ENCODE measurements around the gene FLNA.

DNA sequence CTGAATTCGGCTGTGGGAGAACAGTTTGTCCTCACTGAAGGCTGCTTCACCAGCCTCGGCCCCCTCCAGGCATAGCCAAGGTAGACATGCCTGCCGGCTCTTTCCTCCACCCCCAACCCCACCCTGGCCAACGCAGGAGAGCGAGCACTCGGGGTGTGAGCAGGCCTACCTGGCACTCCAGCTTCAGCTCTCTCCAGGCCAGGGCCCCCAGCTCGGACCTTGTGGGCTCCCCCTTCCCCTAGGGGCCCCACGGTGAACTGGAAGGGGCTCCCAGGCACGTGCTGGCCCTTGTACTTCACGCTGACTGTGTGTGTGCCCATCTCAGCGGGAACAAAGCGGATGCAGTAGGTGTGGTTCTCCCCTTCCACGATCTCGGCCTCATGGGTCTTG lies 22.4 kb downstream of the FLNA start:
- no peak for TF ChIP-seq CTCF (conservative IDR thresholded peaks at IDR 0.05)
- TF ChIP-seq ZFX (IDR thresholded peaks at IDR 0.05) = no peak
